GM18505 (cell line): ENCODE data around the gene PATJ.
"Not testable (repeated sequence)": the region's sequence is repeated elsewhere in the genome, so short reads cannot be mapped to it uniquely, and the experiment has no call there.

Experiments used
- ATAC-seq: cut with Tn5 transposase; IDR thresholded peaks from one replicate; pipeline ENCODE4 v1.9.1; 2021; ENCODE audit not compliant: unreplicated experiment
- POLR2A ChIP-seq: IDR thresholded peaks from 4 replicates; pipeline ENCODE4 v1.6.1; 2011; ENCODE audit warnings: borderline replicate concordance; ENCODE audit not compliant: insufficient read depth, insufficient read length; ENCODE audit errors: extremely low read depth

The PATJ gene

GRCh38 chr1:61828805-61829204, 86.5 kb downstream of the PATJ start:
- ATAC-seq, result no peak

DNA sequence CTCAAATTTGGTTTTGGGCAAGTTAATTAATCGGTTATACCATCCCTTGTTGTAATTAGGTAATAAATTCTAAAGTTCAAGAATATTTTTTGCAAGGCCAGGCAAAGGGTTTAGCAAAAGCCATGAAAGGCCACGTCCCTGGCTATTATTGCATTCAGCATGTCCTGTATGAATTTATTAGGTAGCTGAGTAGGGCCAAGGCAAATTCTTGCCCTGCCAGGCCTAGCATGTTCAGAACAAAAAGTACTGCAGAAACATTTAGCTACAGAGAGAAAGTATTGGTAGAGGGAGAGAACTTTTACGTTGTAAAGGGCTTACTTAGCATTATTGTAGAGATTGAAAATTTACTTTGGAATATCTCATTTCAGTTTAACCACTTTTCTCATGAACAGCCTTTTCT, 94.4 kb downstream of the PATJ start:
- ATAC-seq, result no peak
- no peak for TF ChIP-seq POLR2A

More at GRCh38 chr1:61828805-61829204, 86.5 kb downstream of the PATJ start:
- no peak for TF ChIP-seq POLR2A

GRCh38 chr1:61837607-61838006, 95.3 kb downstream of the PATJ start:
- not testable (repeated sequence) for ATAC-seq

GRCh38 chr1:61839679-61840078, 97.4 kb downstream of the PATJ start:
- no peak for ATAC-seq
- no peak for TF ChIP-seq POLR2A

GRCh38 chr1:61842036-61842435, 99.8 kb downstream of the PATJ start:
- TF ChIP-seq POLR2A, result no peak
- no peak for ATAC-seq

DNA sequence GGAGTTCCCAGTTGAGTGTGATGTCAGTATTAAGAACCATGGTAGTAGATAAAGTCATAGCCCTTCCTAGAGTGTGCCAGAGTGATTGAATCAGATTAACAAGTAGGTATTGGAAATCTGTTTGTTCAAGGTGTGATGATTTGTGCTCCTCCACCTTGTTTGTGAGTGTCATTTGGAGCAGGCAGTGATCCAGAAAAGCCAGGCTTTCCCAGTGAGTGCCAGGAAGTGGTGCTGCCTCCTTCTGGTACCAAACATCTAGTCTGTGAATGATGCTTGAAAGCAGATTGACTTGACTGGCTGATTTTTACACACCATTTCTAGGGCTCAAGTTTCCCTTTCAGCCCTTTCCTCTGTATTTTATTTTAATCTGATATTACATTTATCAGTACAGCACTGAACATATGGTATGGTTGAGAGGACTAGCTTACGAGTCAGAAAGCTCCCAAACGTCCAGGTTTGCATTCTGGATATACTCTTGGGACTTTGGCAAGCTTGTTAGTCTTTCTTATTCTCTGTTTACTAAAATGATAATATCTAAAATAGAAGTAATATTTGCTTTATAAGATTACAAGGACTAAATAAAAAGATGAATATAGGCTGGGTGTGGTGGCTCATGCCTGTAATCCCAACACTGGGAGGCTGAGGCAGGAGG, 100.7 kb downstream of the PATJ start:
- ATAC-seq, result no peak
- TF ChIP-seq POLR2A, result no peak

GRCh38 chr1:61844006-61844405, 101.7 kb downstream of the PATJ start:
- no peak for ATAC-seq

GRCh38 chr1:61844664-61845063, 102.4 kb downstream of the PATJ start:
- not testable (repeated sequence) for ATAC-seq

More at GRCh38 chr1:61844006-61844405, 101.7 kb downstream of the PATJ start:
- TF ChIP-seq POLR2A, result no peak

DNA sequence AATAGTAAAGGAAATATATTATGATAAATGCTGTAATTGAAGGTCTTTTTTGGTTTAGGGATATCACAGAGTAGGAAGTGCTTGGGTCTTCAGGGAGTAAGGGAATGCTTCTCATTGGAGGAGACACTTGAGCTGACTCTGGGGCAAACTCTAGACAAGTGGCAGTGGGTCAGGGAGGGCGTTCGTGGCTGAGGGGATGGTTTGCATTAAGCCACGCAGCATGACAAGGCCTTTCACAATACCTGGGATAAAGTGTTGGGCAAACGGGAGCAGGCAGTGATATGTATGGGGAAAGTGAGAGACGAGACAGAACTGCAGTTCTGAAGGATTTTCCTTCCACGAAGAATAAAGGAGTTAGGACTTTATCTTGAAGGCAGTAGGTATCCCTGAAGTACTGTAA, 109.0 kb downstream of the PATJ start:
- ATAC-seq, result no peak

DNA sequence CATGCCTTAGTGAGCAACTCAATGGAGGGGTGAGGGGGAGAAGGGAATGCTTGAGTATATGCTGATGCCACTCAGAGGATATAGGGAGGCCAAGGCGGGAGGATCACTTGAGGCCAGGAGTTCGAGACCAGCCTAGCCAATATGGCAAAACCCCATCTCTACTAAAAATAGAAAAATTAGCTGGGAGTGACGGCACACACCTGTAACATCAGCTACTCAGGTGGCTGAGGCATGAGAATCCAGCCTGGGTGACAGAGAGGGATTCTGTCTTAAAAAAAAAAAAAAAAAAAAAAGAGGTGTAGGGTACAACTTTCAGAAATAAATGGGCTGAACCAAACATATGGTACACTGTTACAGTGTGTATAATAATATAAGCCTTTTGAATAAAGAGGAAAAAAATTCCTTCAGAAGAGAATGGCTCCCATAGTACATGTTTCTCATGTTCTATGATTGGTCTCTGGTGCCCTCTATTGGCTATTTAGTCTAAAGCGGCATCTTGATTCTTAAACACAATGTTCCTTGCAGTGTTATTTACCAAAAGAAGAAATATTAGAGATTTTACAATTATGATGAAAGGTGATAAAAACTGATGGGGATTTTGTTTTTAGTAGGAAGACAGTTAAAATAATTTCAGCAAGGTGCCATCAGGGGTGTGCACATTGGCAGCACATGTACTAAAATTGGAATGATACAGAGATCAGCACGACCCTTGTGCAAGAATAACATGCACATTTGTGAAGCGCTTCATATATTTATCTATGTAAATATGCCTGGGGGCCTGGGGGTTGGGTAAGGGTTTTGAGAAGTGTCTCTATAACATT, 109.8 kb downstream of the PATJ start:
- ATAC-seq, result no peak
- no peak for TF ChIP-seq POLR2A

More for the DNA sequence above, 109.0 kb downstream of the PATJ start:
- TF ChIP-seq POLR2A, result no peak

- ATAC-seq, result no peak
- TF ChIP-seq POLR2A, result no peak
These were observed 110.4 kb downstream of the PATJ start for GRCh38 chr1:61852670-61853015.

DNA sequence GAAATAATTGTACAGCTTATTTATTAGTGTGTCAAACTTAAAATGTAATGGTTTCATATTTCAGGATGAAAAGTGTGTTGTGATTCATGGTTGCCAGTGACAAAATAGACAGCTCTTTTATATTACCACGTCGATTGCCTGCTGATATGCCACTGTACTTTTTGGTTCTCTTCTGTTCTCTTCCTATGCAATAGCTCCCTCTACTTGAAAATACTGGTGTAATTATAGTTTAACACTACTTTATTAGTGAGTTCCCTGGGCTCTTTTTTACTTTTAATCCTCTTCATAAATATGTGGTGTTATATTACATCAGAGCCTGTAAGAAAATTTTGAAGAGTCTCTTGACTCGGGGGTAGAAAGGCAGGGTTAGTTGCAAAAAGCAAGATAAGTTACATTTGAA, 111.3 kb downstream of the PATJ start:
- no peak for TF ChIP-seq POLR2A
- no peak for ATAC-seq

DNA sequence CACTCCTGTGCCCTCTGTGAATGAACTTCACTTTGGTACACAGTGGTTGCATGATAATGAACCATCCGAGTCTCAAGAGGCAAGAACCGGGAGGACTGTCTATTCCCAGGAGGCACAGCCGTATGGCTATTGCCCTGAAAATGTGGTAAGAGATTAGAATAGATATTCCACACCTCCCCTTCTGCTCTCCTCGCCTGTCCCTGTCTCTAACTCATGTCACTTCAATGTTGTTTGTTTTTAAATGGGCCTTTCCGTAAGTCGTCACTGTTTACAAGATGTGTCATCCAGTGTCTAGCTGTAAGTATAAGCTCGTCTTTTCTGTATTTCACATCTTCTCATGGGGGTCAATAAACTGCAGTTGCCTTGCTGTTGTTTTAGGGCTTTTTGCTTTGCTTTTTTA, 122.2 kb downstream of the PATJ start:
- no peak for ATAC-seq
- no peak for TF ChIP-seq POLR2A

DNA sequence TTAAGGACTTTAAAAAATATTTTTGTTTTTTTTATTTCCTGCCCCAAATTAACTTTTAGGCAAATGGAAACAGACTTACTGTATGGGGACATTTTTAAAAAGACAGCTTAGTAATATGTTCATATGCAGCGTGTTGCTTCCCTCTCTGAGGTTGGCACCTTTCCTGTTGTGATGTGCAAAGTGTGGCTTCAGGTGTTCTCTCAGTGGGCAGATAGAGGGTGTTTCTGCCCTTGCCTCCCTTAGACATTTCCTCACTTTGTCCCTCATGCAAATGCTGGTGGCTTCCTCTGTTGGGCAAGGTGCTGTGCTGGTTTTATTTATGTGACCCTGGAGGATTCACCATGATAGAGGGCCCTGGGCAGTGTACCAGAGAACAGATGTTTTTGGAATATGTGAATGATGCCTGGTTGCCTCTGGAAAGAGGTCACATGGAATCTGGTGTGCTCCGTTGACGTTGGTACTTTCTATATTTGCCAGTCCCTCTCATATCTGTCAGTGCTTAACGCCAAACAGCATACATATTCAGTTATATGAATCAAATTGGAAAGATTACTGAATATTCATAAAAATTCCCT, 123.5 kb downstream of the PATJ start:
- no peak for TF ChIP-seq POLR2A
- no peak for ATAC-seq
